OCI-LY7 (cell line): ENCODE data around the gene DRD4.

Experiments used
- CTCF ChIP-seq: fragments of 200-600 bp; sonication (generic); conservative IDR thresholded peaks from 2 replicates; pipeline ENCODE4 v1.5.1; 2014; ENCODE audit warnings: mild to moderate bottlenecking, antibody characterized with exemption, low read length, moderate library complexity, mixed read lengths
- EZH2phosphoT487 ChIP-seq: fragments of 200-600 bp; sonication (generic); IDR thresholded peaks from 2 replicates; pipeline ENCODE4 v1.6.1; 2018; ENCODE audit warnings: low read depth, borderline replicate concordance, mild to moderate bottlenecking, mixed run types, antibody characterized with exemption, low read length, moderate library complexity, mixed read lengths

DNA sequence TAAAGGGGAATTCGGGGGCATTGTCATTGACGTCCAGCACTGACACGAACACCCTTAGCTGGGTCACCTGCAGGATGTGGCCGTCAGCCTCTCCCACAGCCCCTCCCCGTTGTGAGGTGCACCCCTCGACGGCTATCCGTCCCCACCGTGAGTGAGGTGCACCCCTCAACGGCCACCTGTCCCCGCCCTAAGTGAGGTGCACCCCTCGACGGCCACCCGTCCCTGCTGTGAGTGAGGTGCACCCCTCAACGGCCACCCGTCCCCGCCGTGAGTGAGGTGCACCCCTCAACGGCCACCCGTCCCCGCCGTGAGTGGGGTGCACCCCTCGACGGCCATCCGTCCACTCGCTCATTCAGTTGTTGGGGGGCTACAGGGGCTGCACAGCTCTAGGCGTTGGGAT is 15.2 kb upstream of the DRD4 start:
- no peak for TF ChIP-seq CTCF
- no peak for TF ChIP-seq EZH2phosphoT487
